Natural killer cell (primary cell): ENCODE results near the gene IL1RN. TPM values are rescaled to one million over a fixed set of nuclear protein-coding genes. Genes with fewer than 3 reads are reported as not detected.

Experiments used
- ATAC-seq, 3 donors: fragments of 150-1000 bp in 2 of 3; fragments of 200-7000 bp in 1 of 3; cut with Tn5 transposase; 1 replicate in 1 of 3; 2 replicates in 2 of 3; pipeline ENCODE4 v1.10.0; 2021; ENCODE audit warnings: mild to moderate bottlenecking in 2 of 3, moderate library complexity in 2 of 3
- DNase-seq, 2 donors: peaks; one replicate each; pipeline versions ENCODE4 v3.0.0 to v3.0.0-alpha.2; 2013 to 2021; ENCODE audit warnings: mixed read lengths in 1 of 2
- H3K27ac ChIP-seq: one replicate; pipeline ENCODE4 v1.5.1; 2013; ENCODE audit warnings: mild to moderate bottlenecking, low read length
- H3K27me3 ChIP-seq: one replicate; pipeline ENCODE4 v1.6.1; 2013; ENCODE audit warnings: low read length; ENCODE audit not compliant: control insufficient read depth, insufficient read depth
- H3K36me3 ChIP-seq: one replicate; pipeline ENCODE4 v1.6.1; 2013; ENCODE audit warnings: low read length; ENCODE audit not compliant: control insufficient read depth, insufficient read depth
- H3K4me1 ChIP-seq: one replicate; pipeline ENCODE4 v1.6.1; 2013; ENCODE audit warnings: low read length; ENCODE audit not compliant: control insufficient read depth, insufficient read depth
- H3K4me3 ChIP-seq: one replicate; pipeline ENCODE4 v1.5.1; 2013; ENCODE audit warnings: low read length
- H3K9me3 ChIP-seq: one replicate; pipeline ENCODE4 v1.6.1; 2013; ENCODE audit warnings: low read length; ENCODE audit not compliant: control insufficient read depth, insufficient read depth
- H3K27ac Mint-ChIP-seq, 2 donors: one replicate each; pipeline ENCODE4 v1.8.0; 2022; ENCODE audit warnings: mild to moderate bottlenecking in 2 of 2, mixed read lengths in 2 of 2, moderate library complexity in 1 of 2
- H3K27me3 Mint-ChIP-seq, 2 donors: one replicate each; pipeline ENCODE4 v1.8.0; 2022; ENCODE audit warnings: low read depth in 2 of 2, mixed read lengths in 2 of 2
- H3K36me3 Mint-ChIP-seq: one replicate; pipeline ENCODE4 v1.8.0; 2022; ENCODE audit warnings: mixed read lengths
- H3K4me1 Mint-ChIP-seq, 2 donors: one replicate each; pipeline ENCODE4 v1.8.0; 2022; ENCODE audit warnings: mixed read lengths in 2 of 2
- H3K4me3 Mint-ChIP-seq: one replicate; pipeline ENCODE4 v1.8.0; 2022; ENCODE audit warnings: mild to moderate bottlenecking, moderate library complexity, mixed read lengths
- H3K9me3 Mint-ChIP-seq, 2 donors: one replicate each; pipeline ENCODE4 v1.8.0; 2022; ENCODE audit warnings: mixed read lengths in 2 of 2
- CTCF ChIP-seq: fragments of 200-600 bp; IDR thresholded peaks from one replicate; pipeline ENCODE4 v1.8.0; 2022; ENCODE audit warnings: antibody characterized with exemption
- WGBS: methylation state at CpG from one replicate; pipeline ENCODE4 v1.1.7; 2013; ENCODE audit warnings: missing lambda C conversion rate; ENCODE audit not compliant: insufficient coverage; 5-methylcytosine and 5-hydroxymethylcytosine counted together
- intact Hi-C: fragments of 100-400 bp; cut with micrococcal nuclease; formaldehyde crosslinking; loops from one replicate; pipeline ENCODE4 v1.14.2; 2022
- total RNA-seq, 4 donors: library from RNA; stranded (reverse); fragments of 120-200 nt in 1 of 4; gene quantifications; one replicate each; pipeline versions ENCODE4 v1.2.3 to v1.2.4, GENCODE V29; 2013 to 2022

Gene IL1RN
- total RNA-seq, 3 donors from 2014 or later (not counting 1 experiment from before 2014, with no cell fraction given): 0.52 to 36.6 (median 0.91) TPM

- peaks cover 6% of the 10 kb centered on the region for H3K4me1 ChIP-seq
- H3K27ac Mint-ChIP-seq: no peak overlapping the region
- peaks cover 2 to 6% of the 10 kb centered on the region in 2 donors for H3K27me3 Mint-ChIP-seq
- no peaks in the 10 kb centered on the region for H3K36me3 ChIP-seq
- no peak overlapping the region for H3K4me3 Mint-ChIP-seq
- ATAC-seq (no peak), DNase-seq (no peak)
- no peaks in the 10 kb centered on the region for H3K27me3 ChIP-seq
- peaks cover under 1% of the 10 kb centered on the region for H3K36me3 Mint-ChIP-seq
- no peak for TF ChIP-seq CTCF
- H3K27ac ChIP-seq: no peak overlapping the region
- H3K4me3 ChIP-seq: no peak overlapping the region
- no peaks in the 10 kb centered on the region for H3K9me3 ChIP-seq
- intact Hi-C loops: no loop called here
- H3K9me3 Mint-ChIP-seq: no peaks in the 10 kb centered on the region
- no peaks in the 10 kb centered on the region for H3K4me1 Mint-ChIP-seq
Measured at GRCh38 chr2:113089916-113090315, 37.5 kb upstream of the IL1RN start.

- Histone ChIP-seq H3K4me3 (no peak overlapping the region), H3K36me3 (no peaks in the 10 kb centered on the region), H3K4me1 (peaks cover 6% of the 10 kb centered on the region), H3K9me3 (no peaks in the 10 kb centered on the region), H3K27ac (no peak overlapping the region), H3K27me3 (no peaks in the 10 kb centered on the region)
- no peak for TF ChIP-seq CTCF
- Mint-ChIP-seq H3K4me1 (no peaks in the 10 kb centered on the region), H3K9me3 (no peaks in the 10 kb centered on the region), H3K27me3 (peaks cover 0 to 9% of the 10 kb centered on the region in 2 donors), H3K4me3 (no peak overlapping the region), H3K27ac (no peak overlapping the region), H3K36me3 (peaks cover 7% of the 10 kb centered on the region)
- DNase-seq (no peak), ATAC-seq (no peak)
- intact Hi-C loops: no loop called here
- WGBS: 76% methylated on average over 4 of the region's 4 CpGs
Measured at GRCh38 chr2:113091231-113091896, 36.0 kb upstream of the IL1RN start.

GRCh38 chr2:113092864-113093612 is 34.4 kb upstream of the IL1RN start:
- DNase-seq (no peak), ATAC-seq (peak in 1 of 3 donors; percentile 21)
- Histone ChIP-seq H3K27ac (no peak overlapping the region), H3K9me3 (no peaks in the 10 kb centered on the region), H3K4me3 (no peak overlapping the region), H3K4me1 (peaks cover 7% of the 10 kb centered on the region), H3K36me3 (no peaks in the 10 kb centered on the region), H3K27me3 (no peaks in the 10 kb centered on the region)
- Mint-ChIP-seq H3K27me3 (peaks cover 0 to 13% of the 10 kb centered on the region in 2 donors), H3K4me1 (peaks cover 6% of the 10 kb centered on the region in 2 donors), H3K27ac (no peak overlapping the region), H3K4me3 (no peak overlapping the region), H3K9me3 (peaks cover 0 to 3% of the 10 kb centered on the region in 2 donors), H3K36me3 (peaks cover 7% of the 10 kb centered on the region)
- no peak for TF ChIP-seq CTCF
- WGBS: 86% methylated on average over 5 of the region's 5 CpGs
- intact Hi-C loops: no loop called here
